ENCODE measurements around the gene OBP2A. TPM values are rescaled to one million over a fixed set of nuclear protein-coding genes. Genes with fewer than 3 reads are reported as not detected.
"Not testable (repeated sequence)": the region's sequence is repeated elsewhere in the genome, so short reads cannot be mapped to it uniquely, and the experiment has no call there.

Gene OBP2A
- total and polyA plus RNA-seq, 3 donors from 2014 or later, result 11.8 to 19.0 (median 13.9) TPM

- no peak for DNase-seq
- WGBS, 2 donors, result 90 to 93% methylated on average over 12 of the region's 12 CpGs
- Histone ChIP-seq H3K4me1 (no peaks in the 10 kb centered on the region), H3K4me3 (no peak overlapping the region), H3K27ac (no peak overlapping the region), H3K9me3 (no peaks in the 10 kb centered on the region), H3K36me3 (ENCODE audit: low read depth, missing control alignments) (no peaks in the 10 kb centered on the region), H3K27me3 (no peaks in the 10 kb centered on the region)
- no peak for TF ChIP-seq POLR2A (IDR thresholded peaks at IDR 0.05)
- TF ChIP-seq, protein P1, sequence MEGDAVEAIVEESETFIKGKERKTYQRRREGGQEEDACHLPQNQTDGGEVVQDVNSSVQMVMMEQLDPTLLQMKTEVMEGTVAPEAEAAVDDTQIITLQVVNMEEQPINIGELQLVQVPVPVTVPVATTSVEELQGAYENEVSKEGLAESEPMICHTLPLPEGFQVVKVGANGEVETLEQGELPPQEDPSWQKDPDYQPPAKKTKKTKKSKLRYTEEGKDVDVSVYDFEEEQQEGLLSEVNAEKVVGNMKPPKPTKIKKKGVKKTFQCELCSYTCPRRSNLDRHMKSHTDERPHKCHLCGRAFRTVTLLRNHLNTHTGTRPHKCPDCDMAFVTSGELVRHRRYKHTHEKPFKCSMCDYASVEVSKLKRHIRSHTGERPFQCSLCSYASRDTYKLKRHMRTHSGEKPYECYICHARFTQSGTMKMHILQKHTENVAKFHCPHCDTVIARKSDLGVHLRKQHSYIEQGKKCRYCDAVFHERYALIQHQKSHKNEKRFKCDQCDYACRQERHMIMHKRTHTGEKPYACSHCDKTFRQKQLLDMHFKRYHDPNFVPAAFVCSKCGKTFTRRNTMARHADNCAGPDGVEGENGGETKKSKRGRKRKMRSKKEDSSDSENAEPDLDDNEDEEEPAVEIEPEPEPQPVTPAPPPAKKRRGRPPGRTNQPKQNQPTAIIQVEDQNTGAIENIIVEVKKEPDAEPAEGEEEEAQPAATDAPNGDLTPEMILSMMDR (IDR thresholded peaks at IDR 0.05), result no peak
- intact Hi-C loops (cut with DNase I; ENCODE audit: low total_unique reads), result no loop called here
These were observed 12.3 kb upstream of the OBP2A start for GRCh38 chr9:135533674-135534073.

GRCh38 chr9:135534192-135534711 is 11.7 kb upstream of the OBP2A start:
- H3K36me3 ChIP-seq (ENCODE audit: low read depth, missing control alignments); H3K27ac ChIP-seq; H3K9me3 ChIP-seq; H3K4me1 ChIP-seq; H3K4me3 ChIP-seq; intact Hi-C loops (cut with DNase I; ENCODE audit: low total_unique reads); H3K27me3 ChIP-seq; DNase-seq: not testable (repeated sequence)
- WGBS, 2 donors, result 47 to 57% methylated on average over 9 to 10 of the region's 10 CpGs

DNA sequence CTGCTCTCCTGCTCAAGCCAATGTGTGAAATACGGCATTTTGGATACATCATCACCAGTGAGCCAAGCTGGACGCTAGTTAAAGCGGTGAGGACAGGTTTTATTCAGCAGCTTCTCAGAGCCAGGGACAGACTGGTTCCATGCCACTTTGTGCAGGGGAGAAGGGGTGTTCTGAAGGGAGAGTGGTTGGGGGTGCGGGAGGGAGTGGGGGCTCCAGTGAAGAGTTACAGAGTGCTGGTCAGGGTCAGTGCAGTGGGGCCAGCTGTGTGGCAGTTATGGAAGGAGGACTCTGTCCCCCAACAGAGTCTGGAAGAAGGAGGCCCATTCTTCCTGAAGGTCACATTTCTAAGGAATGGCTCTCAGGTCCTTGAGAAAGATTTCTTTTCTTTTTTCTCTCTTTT is 11.1 kb upstream of the OBP2A start:
- H3K4me3 ChIP-seq; intact Hi-C loops (cut with DNase I; ENCODE audit: low total_unique reads); H3K27ac ChIP-seq; H3K27me3 ChIP-seq; DNase-seq; H3K9me3 ChIP-seq; H3K4me1 ChIP-seq; H3K36me3 ChIP-seq (ENCODE audit: low read depth, missing control alignments): not testable (repeated sequence)
- 79 to 83% methylated on average over 4 of the region's 4 CpGs for WGBS, 2 donors

DNA sequence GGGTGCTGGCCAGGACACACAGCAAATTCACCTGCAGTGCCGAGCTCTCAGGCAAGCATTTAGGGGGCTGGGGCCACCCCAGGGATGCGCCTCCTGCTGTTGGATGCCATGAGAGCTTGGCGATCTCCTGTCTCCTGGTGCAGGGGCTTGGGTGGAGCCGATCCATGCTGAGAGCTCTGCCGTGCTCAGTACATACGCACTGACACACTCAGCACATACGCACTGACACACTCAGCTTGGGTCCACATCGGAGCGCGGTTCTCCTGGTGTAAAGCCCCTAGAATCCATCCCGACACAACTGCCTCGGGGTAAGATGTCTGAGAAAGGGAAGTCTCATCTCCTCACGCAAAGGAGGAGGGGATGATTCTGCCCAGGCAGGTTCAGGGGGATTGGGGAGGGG is 10.3 kb upstream of the OBP2A start:
- H3K9me3 ChIP-seq; H3K27me3 ChIP-seq; DNase-seq; H3K4me3 ChIP-seq; H3K4me1 ChIP-seq; intact Hi-C loops (cut with DNase I; ENCODE audit: low total_unique reads); H3K27ac ChIP-seq; H3K36me3 ChIP-seq (ENCODE audit: low read depth, missing control alignments): not testable (repeated sequence)
- WGBS, 2 donors, result 91 to 92% methylated on average over 7 to 13 of the region's 13 CpGs

GRCh38 chr9:135536216-135536615 is 9.7 kb upstream of the OBP2A start:
- WGBS, 2 donors, result 86% methylated on average over 8 of the region's 8 CpGs
- no peak overlapping the region for H3K4me3 ChIP-seq
- H3K36me3 ChIP-seq (ENCODE audit: low read depth, missing control alignments), result no peaks in the 10 kb centered on the region
- intact Hi-C loops (cut with DNase I; ENCODE audit: low total_unique reads), result no loop called here
- TF ChIP-seq, protein P1 (IDR thresholded peaks at IDR 0.05), result no peak
- no peak for TF ChIP-seq POLR2A (IDR thresholded peaks at IDR 0.05)
- no peaks in the 10 kb centered on the region for H3K27me3 ChIP-seq
- no peaks in the 10 kb centered on the region for H3K4me1 ChIP-seq
- H3K9me3 ChIP-seq, result no peaks in the 10 kb centered on the region
- no peak for DNase-seq
- no peak overlapping the region for H3K27ac ChIP-seq

GRCh38 chr9:135543262-135543894 is 2.5 kb upstream of the OBP2A start:
- H3K4me1 ChIP-seq; DNase-seq; H3K9me3 ChIP-seq; H3K27me3 ChIP-seq; H3K27ac ChIP-seq; H3K4me3 ChIP-seq; H3K36me3 ChIP-seq (ENCODE audit: low read depth, missing control alignments); intact Hi-C loops (cut with DNase I; ENCODE audit: low total_unique reads): not testable (repeated sequence)
- WGBS, 2 donors, result 31 to 34% methylated on average over 8 of the region's 8 CpGs
